GM21381 (cell line): Measurements from ENCODE around the gene CELF2.
"Not testable (repeated sequence)": the region's sequence is repeated elsewhere in the genome, so short reads cannot be mapped to it uniquely, and the experiment has no call there.

ENCODE experiments used
- ATAC-seq: cut with Tn5 transposase; IDR thresholded peaks from one replicate; pipeline ENCODE4 v1.9.1; 2021; ENCODE audit warnings: mild to moderate bottlenecking, moderate library complexity; ENCODE audit not compliant: unreplicated experiment

Gene CELF2

DNA sequence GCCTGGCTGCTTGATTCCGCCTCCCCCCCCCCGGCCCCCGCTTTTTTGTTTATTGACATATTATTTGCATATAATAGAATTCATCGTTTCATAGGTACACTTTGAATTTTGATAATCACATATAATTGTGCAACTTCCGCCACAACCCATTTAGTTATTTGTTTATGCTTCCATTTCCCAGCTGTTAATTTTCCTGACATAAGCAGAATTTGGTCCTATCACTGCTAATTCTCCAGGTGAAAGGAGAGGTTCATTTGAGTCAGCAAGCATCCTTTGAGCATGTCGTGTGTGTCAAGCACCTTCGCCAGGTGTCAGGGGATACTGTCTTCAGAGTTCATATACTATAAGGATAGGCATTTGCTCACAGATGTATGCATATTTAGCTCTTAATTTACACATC is 102.2 kb downstream of the CELF2 start:
- no peak for ATAC-seq

DNA sequence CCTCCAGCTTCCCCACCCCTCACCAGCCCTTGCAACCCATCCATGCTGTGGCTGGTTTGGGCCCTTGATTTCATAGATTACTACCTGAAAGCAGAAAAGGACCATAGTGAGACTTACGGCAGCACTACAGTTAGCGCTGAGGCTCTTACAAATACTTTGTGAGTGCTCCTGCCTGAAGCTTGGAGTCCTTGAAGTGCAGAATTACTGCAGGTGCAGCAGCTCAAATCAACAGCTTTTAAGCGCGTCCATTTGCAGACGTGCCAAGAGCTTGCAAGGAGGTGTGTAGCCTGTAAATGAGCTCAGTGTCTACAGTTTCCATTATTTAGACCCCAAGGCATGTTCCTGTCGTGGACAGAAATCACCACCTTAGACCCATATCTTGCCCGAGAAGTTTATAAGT is 103.0 kb downstream of the CELF2 start:
- ATAC-seq = no peak

DNA sequence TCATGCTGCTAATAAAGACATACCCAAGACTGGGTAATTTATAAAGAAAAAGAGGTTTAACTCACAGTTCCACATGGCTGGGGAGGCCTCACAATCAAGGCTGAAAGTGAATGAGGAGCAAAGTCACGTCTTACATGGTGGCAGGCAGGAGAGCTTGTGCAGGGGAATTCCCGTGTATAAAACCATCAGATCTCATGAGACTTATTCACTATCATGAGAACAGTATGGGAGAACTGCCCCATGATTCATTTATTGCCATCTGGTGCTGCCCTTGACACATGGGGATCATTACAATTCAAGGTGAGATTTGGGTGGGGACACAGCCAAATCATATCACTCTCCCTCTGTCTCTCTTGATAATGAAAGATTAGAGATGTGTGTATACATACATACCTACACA is 106.2 kb downstream of the CELF2 start:
- ATAC-seq = not testable (repeated sequence)

DNA sequence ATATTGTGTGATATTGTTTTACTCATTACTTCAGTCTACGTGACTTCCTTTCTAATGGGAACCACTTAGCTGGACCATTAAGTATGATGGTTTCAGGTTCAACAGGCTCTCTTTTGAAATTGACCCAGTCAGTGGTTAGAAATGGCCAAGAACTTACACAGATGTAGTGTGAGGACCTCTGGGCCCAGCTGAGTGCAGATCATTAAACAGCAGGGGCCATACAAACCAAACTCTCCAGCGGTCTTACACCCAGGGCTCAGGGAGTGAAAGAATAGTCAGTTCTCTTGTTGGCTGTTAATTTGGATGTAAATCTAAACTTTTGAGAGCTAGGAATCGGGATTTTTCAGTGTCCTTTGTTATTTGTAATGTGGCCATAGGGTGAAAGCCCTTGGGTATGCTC is 107.3 kb downstream of the CELF2 start:
- ATAC-seq = no peak

DNA sequence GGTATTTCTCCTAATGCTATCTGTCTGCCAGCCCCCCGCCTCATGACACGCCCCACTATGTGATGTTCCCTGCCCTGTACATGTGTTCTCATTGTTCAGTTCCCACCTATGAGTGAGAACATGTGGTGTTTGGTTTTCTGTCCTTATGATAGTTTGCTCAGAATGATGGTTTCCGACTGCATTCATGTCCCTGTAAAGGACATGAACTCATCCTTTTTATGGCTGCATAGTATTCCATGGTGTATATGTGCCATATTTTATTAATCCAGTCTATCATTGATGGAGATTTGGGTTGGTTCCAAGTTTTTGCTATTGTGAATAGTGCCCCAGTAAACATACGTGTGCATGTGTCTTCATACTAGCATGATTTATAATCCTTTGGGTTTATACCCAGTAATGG is 109.3 kb downstream of the CELF2 start:
- not testable (repeated sequence) for ATAC-seq

DNA sequence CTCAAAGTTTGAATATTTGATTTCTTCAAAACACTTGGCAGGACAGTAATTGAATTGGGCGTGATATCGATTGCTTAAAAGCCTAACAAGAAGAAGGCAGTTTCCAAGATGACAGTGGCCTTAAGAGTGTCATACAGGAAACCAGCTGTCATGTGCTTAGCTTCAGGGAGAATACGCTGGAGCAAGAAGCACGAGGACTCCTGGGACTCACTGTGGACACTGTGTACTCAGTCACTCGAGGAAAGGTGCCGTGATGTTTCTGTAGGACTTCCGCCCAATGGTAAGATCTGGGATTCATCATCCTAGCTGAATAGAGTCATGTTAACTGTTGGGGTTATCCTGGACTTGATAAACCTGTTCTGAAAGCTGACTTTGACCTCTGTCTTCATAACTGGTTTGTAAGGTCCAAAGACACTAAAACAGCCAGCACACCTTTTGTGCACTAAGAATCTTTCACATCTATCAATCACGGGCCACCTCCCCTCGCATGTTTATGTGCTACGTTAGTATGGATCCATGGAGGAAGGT is 113.5 kb downstream of the CELF2 start:
- ATAC-seq = no peak

DNA sequence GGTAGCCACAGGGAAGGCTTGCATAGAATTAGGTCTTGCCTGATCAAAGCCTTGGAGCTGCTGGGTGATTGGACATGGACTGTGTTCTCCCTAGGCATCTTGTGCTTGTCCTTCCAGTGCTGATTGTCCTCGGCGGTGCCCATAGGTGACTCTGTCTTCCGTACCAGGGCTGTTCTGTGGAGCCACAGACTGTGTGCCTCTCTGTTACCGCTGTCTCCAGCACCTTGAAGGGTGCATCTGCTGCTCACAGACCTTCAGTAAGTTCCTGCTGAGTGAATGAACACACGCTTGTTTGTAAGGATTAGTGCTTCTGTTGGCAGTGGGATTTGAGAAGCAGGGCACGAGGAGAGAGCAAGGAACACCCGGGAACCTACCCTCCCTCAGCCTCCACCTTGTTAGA is 116.7 kb downstream of the CELF2 start:
- ATAC-seq = no peak

DNA sequence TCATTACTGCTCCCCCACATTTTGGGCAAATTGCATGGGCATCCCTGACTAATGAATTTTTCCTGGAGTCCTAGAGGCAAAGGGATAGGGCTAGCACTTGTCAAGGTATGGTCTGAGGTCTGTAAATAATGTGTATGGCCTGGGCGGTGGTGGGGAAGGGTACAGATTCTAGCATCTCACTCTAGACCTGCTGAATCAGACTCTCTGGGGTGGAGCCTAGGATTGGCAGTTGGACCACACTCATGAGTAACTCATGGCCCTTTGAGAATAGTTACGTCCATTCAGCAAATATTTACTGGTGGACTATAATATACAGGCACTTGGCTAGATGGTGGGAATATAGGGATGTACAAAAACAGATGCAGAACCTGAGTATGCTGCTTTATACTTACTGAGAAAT is 118.0 kb downstream of the CELF2 start:
- no peak for ATAC-seq

DNA sequence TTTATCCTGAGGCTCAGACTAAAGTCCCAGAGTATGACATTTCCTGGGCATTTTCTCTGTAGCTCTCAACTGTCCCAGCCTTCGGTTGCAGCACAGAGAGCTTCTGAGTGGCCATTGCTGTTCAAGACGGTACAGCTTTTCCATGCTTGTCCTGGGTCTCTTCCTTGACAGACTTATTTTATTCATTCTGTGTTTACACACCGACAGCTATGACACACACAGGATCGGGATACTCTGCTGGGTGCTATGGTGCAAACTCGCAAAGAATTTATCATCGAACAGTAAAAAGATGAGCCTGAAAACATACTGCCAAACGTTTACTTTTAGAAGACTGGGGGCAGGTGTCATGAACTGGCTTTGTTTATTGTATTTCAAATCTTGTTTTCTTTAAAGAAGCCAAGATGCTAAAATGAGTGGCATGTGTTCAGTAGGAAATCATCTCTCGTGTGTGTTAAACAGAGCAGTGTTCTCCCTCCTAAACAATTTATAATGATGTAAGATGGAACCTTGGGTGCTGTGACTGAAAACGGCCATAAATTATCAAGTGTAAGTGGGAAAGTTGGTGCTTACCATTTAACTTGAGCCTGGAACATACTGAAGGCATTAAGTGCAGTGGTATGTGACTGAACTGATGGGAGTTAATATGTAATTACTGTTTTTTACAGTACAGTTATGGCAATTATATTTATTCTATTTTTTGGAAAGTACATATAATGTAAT is 120.8 kb downstream of the CELF2 start:
- ATAC-seq = no peak

DNA sequence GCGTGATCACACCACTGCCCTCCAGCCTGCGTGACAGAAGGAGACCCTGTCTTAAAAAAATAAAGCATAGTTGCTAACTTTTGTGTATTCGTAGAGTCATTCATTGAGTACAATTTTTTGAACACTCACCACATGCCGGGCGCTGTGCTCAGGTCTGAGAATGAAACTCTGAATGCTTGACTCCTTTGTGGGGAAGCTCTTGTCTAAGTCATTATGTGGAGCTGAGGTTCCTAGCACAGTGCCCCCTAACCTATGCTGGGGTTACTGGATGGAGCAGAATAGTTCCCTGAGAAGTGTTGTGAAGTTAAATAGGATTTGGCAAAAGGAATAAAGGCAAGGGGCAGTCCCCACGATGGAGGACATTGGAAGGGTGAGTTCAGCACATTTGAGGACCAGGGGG is 123.3 kb downstream of the CELF2 start:
- ATAC-seq = no peak

DNA sequence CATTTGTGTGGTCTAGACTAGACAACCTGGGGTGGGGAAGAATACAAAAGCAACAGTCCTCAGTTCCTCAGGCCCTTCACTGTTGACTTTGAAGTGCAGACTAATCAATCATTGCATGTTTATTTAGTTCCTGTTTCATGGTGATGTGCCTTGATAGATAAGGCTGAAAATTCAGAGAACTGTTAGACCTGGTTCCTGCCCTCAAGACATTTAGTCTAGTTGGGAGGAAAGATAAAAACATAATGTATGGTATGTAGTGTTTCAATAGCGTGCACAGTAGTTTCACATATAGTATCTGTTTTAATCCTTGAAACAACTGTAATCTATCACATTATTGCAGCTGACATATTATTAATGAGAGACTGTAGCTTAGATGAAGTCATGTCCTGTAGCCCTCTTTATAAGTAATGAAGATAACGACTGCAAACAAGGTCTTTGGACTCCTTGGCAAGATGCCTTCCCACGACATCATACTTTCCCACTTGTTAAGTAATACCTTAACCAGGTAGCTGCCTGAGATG is 124.0 kb downstream of the CELF2 start:
- no peak for ATAC-seq

DNA sequence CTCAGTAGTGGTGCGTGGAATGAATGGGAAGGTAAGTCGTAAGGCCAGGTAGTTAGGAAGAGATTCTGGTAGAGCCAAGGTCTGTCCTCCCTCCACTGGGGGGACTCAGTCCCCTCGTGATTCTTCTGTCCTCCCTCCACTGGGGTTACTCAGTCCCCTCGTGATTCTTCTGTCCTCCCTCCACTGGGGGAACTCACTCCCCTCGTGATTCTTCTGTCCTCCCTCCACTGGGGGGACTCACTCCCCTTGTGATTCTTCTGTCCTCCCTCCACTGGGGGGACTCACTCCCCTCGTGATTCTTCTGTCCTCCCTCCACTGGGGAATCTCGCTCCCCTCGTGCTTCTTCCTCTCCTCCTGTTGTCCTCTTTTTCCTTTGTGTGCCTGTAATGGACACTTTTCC is 125.1 kb downstream of the CELF2 start:
- no peak for ATAC-seq

DNA sequence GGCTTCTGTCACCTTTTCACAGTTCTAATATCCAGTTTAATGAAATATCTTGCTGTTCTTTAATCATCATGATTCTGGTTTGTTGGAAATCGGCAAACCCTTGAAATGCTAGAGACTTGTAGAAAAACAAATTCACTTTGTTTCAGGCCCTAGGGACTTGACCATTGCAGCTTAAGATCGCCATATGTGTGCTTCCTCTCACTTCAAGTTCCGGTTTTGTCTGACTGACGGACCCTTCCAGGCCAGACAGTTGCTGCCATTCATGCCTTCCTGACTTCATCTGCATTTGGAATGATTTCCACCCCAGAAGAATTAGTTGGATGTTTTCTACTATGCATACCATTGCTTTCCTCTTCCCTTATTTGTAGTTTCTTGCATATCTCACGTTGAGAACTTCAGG is 125.6 kb downstream of the CELF2 start:
- no peak for ATAC-seq

DNA sequence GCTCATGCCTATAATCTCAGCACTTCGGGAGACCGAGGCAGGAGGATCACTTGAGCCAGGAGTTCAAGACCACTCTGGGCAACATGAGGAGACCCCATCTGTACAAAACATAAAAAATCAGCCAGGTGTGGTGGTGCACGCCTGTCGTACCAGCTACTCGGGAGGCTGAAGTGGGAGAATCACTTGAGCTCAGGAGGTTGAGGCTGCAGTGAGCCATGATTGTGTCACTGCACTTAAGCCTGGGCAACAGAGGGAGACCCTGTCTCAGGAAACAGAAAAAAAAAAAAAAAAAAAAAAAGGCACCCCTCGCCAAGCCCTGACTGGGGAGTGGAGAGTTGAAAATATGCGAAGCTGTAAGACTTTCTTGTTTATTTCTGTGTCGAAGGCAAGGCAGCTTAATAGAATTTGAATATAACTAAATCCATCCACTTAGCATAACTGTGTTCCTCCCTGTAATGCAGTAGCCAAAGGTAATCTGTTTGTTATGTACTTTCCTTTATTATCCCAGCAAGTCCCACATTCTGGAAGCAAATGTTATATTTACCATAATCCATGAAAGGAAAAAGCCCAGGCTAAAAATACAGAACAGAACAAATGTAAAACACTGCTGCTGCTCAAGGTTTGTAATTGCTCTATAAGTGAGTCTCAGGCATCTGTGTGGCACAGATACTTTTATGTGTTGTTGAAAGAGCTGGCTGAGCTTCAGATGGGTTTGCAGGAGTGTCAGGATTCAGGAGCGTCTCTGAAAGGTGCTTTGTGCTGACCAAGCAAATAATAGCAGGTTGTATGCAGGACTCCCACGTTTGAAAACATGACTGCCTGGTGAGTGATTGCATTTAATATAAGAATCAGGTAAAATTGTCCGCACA is 127.2 kb downstream of the CELF2 start:
- peak; percentile 16 for ATAC-seq

DNA sequence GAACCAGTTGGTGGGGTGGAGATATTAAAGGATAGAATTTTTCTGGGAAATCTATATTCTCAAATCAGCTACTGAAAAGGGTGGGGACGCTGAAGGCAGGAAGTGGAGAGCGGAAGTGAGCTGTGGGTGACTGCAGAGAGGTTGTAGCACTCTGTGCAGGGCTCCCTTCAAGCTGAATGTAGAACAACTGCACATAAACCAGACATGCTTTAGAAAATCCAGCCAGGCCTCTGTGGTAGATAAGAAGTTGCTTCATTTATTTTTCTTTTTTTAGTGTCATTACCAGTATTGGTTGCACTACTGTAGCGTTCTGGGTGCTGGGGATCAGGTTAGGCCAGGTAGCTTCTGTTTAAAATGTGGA is 127.8 kb downstream of the CELF2 start:
- ATAC-seq = peak; percentile 87

DNA sequence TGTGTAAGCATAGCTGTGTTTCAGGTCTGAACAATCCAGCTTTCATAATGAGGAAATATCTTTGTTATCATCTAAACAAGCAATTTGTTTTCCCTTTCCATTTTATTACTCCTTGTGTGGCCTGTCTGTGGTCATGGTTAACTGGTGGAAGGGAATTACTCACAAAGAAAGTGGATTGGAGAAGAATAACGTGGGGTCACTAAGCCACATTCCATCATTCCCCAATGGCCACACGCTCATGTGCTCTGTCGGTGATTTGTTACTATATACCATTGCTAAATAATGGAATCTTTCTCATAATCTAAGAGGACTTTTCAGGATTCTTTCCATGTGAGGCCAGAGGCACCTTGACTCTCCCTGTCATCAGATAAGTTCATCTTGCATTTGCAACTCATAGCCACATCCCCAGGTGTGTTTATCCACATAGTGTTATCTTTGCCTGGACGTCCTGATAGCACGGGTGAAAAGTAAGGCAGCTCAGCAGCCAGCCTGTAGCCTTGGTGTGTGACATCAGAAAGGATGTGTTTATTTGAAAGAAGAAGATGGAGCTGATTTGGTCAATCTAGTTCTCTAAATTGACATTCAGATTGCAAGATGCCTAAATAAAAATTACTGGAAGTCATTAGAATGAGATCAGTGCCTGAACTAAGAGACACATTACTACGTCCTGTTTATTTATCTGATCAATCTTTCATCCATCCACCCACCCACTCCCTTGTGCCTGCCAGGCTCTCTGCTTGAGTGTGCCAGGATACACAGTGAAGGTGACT is 128.9 kb downstream of the CELF2 start:
- no peak for ATAC-seq

DNA sequence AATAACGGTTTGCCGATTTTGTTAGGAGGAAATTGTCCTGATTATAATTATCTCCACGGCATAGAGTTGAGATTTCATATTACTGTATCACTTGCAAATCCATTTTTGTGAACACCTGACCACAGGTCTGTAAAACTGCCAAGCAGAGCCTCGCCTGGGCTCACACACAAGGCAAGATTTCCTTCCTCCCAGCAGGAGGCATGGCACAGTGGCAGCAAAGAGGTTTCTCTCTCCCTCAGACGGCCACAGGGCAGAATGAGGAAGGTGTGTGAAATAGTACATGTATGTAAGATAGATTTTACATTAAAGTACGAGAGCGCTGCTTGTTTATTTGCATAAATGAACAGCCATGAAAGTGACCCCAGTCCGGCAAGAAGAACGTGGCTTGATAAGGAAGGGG is 130.1 kb downstream of the CELF2 start:
- peak; percentile 42 for ATAC-seq

DNA sequence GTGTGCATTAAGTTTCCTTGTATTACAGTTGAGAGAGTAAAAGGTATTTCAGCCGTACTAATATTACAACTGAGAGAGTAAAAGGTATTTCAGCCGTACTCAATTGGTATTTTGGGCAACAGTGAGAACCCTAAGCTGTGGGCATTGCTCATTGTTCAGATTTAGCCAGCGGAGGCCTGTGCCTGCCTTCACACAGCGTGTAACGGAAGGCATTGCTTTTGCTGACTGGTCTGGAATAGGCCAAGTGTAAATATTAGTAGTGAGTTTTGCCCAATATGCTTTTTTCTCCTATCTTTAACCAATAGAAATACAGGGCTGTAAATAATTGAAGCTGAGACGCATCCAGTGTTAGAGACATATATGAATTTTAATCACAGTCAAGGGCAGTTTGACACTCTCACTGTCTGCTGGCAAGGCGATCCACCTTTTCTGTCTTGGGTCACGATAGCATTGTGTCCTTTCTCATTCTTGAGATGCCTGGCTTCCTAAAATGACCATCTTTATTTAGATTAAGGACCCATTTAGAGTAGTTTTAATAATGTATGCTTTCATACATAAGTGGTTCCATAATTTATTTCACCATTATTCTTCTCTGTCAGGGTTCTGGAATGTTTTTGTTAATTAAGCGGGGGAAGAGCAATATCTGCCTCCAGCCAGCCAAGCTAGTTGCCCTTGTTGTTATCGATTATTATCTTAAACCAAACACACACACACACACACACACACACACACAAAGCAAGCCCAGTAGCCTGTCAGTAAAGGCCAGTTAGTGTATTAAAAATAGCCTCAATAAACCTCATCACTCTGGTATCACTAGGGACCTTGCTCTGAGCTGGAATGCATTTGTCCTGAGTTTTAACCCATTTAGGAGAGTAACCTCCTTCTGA is 130.7 kb downstream of the CELF2 start:
- ATAC-seq = no peak

DNA sequence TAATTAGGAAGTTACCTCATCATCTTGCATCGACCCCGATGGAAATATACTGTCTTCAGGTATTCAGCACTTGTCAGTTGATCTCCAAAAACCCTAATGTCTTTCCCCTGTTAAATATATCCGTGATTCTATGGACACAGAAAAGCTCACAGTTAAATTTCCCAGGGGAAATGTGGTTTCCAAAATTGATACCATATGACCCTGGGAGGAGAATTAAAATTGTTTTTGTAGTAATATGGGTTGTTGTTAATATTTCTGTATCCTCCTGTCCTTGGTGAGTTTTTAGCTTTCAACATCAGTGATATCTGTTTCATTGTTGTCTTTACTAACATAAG is 132.1 kb downstream of the CELF2 start:
- no peak for ATAC-seq

DNA sequence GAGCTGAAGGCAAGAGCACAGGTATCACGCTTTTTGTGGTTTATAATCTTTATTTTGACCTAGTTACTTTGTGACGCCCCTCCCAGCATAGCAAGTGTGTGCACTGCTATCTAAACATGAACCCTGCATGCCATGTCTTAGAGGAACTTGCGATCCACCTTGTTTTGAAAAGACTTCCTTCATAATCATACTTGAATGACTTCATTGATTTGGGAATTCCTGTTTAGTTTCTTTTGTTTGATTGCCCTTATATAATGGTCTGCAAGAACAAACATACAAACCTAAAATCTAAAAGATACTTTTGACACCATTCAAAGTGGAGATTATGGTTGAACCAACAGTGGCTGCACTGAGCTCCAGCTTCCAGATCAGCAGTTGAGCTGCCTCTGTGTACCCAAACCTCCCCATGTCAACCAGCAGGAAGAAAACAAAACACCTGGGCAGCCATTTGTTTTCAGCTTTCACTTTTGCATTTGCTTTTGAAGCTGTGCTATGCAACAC is 132.6 kb downstream of the CELF2 start:
- ATAC-seq = no peak
